ENCODE data around the gene SARDH.

The SARDH gene

GRCh38 chr9:133657120-133657661 lies 81.0 kb downstream of the SARDH start:
- no peaks in the 10 kb centered on the region for H3K36me3 ChIP-seq (replicated peaks)
- H3K27me3 ChIP-seq (replicated peaks): no peaks in the 10 kb centered on the region
- TF ChIP-seq CTCF (IDR thresholded peaks at IDR 0.05; ENCODE audit: low read depth, low read length, missing control alignments): no peak
- DNase-seq: no peak
- in situ Hi-C loops (cut with HindIII; ENCODE audit: low pct_ligation_motif_present, low sequenced_read_pairs): no loop called here
- no peak overlapping the region for H3K4me3 ChIP-seq (ENCODE audit: low read depth, low read length)
- H3K27ac ChIP-seq: no peak overlapping the region

GRCh38 chr9:133656211-133657119 lies 81.7 kb downstream of the SARDH start:
- H3K36me3 ChIP-seq (replicated peaks): no peaks in the 10 kb centered on the region
- DNase-seq: no peak
- in situ Hi-C loops (cut with HindIII; ENCODE audit: low pct_ligation_motif_present, low sequenced_read_pairs): no loop called here
- H3K27me3 ChIP-seq (replicated peaks): no peaks in the 10 kb centered on the region
- H3K4me3 ChIP-seq (ENCODE audit: low read depth, low read length): no peak overlapping the region
- H3K27ac ChIP-seq: no peak overlapping the region
- no peak for TF ChIP-seq CTCF (IDR thresholded peaks at IDR 0.05; ENCODE audit: low read depth, low read length, missing control alignments)

DNA sequence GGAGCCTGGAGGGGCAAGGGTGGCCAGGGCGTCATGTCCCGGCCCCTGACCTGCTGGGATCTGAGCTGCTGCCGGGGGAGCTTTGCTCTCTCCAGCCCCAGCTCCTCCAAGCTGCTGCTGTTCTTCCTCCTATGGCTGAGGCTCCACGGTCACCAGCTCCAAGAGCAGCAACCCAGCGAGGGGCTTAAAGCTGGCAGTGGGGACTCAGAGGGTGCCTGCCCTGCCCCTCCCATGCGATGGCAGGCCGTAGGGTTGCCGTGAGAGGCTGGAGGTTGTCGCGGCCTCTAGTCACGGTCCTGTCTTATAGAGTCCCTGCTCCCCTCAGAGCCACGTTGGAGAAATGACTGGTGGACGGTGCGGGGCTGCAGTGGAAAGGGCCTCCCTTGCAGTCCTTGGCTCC lies 82.5 kb downstream of the SARDH start:
- Histone ChIP-seq H3K27ac (no peak overlapping the region), H3K4me3 (ENCODE audit: low read depth, low read length) (no peak overlapping the region), H3K27me3 (replicated peaks) (no peaks in the 10 kb centered on the region), H3K36me3 (replicated peaks) (no peaks in the 10 kb centered on the region)
- DNase-seq: no peak
- no peak for TF ChIP-seq CTCF (IDR thresholded peaks at IDR 0.05; ENCODE audit: low read depth, low read length, missing control alignments)
- in situ Hi-C loops (cut with HindIII; ENCODE audit: low pct_ligation_motif_present, low sequenced_read_pairs): no loop called here

GRCh38 chr9:133654736-133655657 lies 83.2 kb downstream of the SARDH start:
- TF ChIP-seq CTCF (IDR thresholded peaks at IDR 0.05; ENCODE audit: low read depth, low read length, missing control alignments): no peak
- H3K36me3 ChIP-seq (replicated peaks): no peaks in the 10 kb centered on the region
- H3K27me3 ChIP-seq (replicated peaks): no peaks in the 10 kb centered on the region
- H3K4me3 ChIP-seq (ENCODE audit: low read depth, low read length): no peak overlapping the region
- in situ Hi-C loops (cut with HindIII; ENCODE audit: low pct_ligation_motif_present, low sequenced_read_pairs): no loop called here
- H3K27ac ChIP-seq: no peak overlapping the region
- DNase-seq: no peak

GRCh38 chr9:133653638-133654037 lies 84.5 kb downstream of the SARDH start:
- in situ Hi-C loops (cut with HindIII; ENCODE audit: low pct_ligation_motif_present, low sequenced_read_pairs): no loop called here
- TF ChIP-seq CTCF (IDR thresholded peaks at IDR 0.05; ENCODE audit: low read depth, low read length, missing control alignments): no peak
- Histone ChIP-seq H3K36me3 (replicated peaks) (no peaks in the 10 kb centered on the region), H3K4me3 (ENCODE audit: low read depth, low read length) (no peak overlapping the region), H3K27ac (no peak overlapping the region), H3K27me3 (replicated peaks) (no peaks in the 10 kb centered on the region)
- DNase-seq: no peak
